ENCODE measurements around the gene DSTYK. TPM values are rescaled to one million over a fixed set of nuclear protein-coding genes. Genes with fewer than 3 reads are reported as not detected.

The DSTYK gene
- total RNA-seq, 2 donors from 2014 or later, result 9.8 to 11.0 TPM

DNA sequence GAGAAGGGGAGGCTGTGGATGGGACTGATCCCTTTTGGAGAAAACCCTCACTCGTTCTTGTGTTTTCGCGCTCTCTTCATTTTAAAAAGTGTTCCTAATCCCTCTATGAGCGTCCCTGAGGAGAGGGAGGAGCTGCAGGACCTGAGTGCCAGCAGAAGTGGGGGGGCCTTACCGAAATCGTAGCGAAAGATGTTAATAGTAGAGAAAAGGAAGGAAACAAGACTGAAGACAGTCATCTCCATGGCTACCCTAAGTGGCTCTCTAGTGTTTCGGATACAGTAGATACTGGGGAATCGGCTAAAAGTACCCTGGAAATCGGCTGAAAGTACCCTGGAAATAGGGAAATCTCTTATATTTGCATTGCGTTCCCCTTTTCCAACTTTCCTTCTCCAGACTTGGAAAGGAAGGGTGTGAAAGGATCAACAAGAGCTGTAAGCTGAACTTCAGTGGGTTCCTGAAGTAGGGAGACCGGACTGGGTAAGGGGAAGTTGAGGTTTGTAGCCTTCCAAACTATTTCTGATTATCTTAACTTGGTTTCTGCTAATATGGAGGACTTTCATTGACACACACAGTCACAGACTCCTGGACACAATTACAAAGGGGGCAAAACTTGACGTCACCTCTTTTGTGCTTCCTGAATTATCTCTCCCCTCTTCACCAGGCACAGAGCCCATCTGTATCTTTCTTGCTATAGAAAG, 486 bp upstream of the DSTYK start:
- no peaks in the 10 kb centered on the region for H3K36me3 ChIP-seq (ENCODE audit: control insufficient read depth, insufficient read depth, low read length)
- Mint-ChIP-seq H3K4me3 (peak overlapping the region; percentile 92), H3K27me3 (ENCODE audit: insufficient read depth) (no peaks in the 10 kb centered on the region), H3K27ac (peak overlapping the region; percentile 91), H3K36me3 (ENCODE audit: low read depth) (no peaks in the 10 kb centered on the region), H3K4me1 (peaks cover 11% of the 10 kb centered on the region), H3K9me3 (no peaks in the 10 kb centered on the region)
- DNase-seq, result no peak
- H3K27ac ChIP-seq (ENCODE audit: low read depth, low read length), result no peak overlapping the region
- H3K9ac ChIP-seq (ENCODE audit: extremely low read depth, low read length, poor library complexity, severe bottlenecking), result no peak overlapping the region
- H3K4me1 ChIP-seq (ENCODE audit: control insufficient read depth, insufficient read depth, low read length), result no peaks in the 10 kb centered on the region
- H3K4me3 ChIP-seq (ENCODE audit: low read length), result peak overlapping the region; percentile 88
- H3K27me3 ChIP-seq (ENCODE audit: control insufficient read depth, insufficient read depth, low read length, poor library complexity, severe bottlenecking), result no peaks in the 10 kb centered on the region
- whole genome bisulfite sequencing, 2 experiments (ENCODE audit: insufficient coverage in 1 of 2, insufficient read length in 1 of 2), result 63 to 68% methylated on average over 11 to 13 of the region's 13 CpGs
- TF ChIP-seq, protein P1, sequence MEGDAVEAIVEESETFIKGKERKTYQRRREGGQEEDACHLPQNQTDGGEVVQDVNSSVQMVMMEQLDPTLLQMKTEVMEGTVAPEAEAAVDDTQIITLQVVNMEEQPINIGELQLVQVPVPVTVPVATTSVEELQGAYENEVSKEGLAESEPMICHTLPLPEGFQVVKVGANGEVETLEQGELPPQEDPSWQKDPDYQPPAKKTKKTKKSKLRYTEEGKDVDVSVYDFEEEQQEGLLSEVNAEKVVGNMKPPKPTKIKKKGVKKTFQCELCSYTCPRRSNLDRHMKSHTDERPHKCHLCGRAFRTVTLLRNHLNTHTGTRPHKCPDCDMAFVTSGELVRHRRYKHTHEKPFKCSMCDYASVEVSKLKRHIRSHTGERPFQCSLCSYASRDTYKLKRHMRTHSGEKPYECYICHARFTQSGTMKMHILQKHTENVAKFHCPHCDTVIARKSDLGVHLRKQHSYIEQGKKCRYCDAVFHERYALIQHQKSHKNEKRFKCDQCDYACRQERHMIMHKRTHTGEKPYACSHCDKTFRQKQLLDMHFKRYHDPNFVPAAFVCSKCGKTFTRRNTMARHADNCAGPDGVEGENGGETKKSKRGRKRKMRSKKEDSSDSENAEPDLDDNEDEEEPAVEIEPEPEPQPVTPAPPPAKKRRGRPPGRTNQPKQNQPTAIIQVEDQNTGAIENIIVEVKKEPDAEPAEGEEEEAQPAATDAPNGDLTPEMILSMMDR (conservative IDR thresholded peaks at IDR 0.05), result no peak
- H3K9me3 ChIP-seq (ENCODE audit: control insufficient read depth, low read length), result no peaks in the 10 kb centered on the region

DNA sequence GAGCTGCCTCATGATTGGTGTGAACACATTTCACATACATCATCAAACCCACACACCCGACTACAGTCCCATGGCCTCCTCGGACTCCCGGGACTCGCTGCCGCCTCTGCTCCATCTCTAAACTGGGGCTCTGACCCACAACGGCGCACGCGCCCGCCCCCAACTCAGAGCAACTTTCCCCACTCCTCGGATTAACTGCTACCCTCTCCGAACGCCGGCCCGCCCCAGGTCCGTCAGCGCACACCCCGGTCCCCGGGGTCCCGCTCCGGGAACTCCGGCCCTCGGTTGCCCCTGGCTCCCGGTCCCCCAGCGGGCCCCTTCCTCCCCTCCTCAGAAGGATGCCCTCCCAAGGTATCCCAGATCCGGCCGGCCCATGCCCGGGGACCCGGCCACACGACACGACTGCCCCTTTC, 740 bp downstream of the DSTYK start:
- Histone ChIP-seq H3K4me1 (ENCODE audit: control insufficient read depth, insufficient read depth, low read length) (no peaks in the 10 kb centered on the region), H3K27ac (ENCODE audit: low read depth, low read length) (peak overlapping the region; percentile 82), H3K27me3 (ENCODE audit: control insufficient read depth, insufficient read depth, low read length, poor library complexity, severe bottlenecking) (no peaks in the 10 kb centered on the region), H3K4me3 (ENCODE audit: low read length) (peak overlapping the region; percentile 88), H3K9ac (ENCODE audit: extremely low read depth, low read length, poor library complexity, severe bottlenecking) (peak overlapping the region; percentile 68), H3K36me3 (ENCODE audit: control insufficient read depth, insufficient read depth, low read length) (no peaks in the 10 kb centered on the region), H3K9me3 (ENCODE audit: control insufficient read depth, low read length) (no peaks in the 10 kb centered on the region)
- peak overlapping the region; percentile 89 for H3K27ac Mint-ChIP-seq
- peaks cover 11% of the 10 kb centered on the region for H3K4me1 Mint-ChIP-seq
- no peaks in the 10 kb centered on the region for H3K27me3 Mint-ChIP-seq (ENCODE audit: insufficient read depth)
- TF ChIP-seq, protein P1 (conservative IDR thresholded peaks at IDR 0.05), result no peak
- no peaks in the 10 kb centered on the region for H3K36me3 Mint-ChIP-seq (ENCODE audit: low read depth)
- no peak for DNase-seq
- peak overlapping the region; percentile 92 for H3K4me3 Mint-ChIP-seq
- no peaks in the 10 kb centered on the region for H3K9me3 Mint-ChIP-seq
- 0% methylated on average over 12 to 31 of the region's 31 CpGs for WGBS, 2 experiments (ENCODE audit: insufficient coverage in 1 of 2, insufficient read length in 1 of 2)

DNA sequence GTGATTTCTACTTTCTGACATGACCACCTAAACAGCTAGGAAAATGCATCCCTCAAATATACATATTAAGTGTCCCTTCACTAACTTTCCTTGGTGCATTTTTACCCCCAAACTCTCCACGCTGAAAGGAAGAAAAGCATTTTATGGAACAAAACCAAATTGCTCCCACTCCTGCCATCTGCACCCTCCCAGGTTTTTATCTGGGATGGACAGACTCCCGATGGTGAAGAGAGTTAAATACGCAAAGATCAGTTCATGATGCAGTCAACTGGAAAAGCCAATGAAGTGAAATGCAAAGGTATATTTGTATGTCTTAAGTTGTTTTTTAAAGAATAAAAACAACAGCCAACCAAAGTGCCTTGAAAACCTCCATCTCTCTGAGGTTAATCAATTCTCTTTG, 2.7 kb downstream of the DSTYK start:
- Mint-ChIP-seq H3K27me3 (ENCODE audit: insufficient read depth) (no peaks in the 10 kb centered on the region), H3K4me3 (no peak overlapping the region), H3K9me3 (no peaks in the 10 kb centered on the region), H3K27ac (no peak overlapping the region), H3K36me3 (ENCODE audit: low read depth) (no peaks in the 10 kb centered on the region), H3K4me1 (peaks cover 11% of the 10 kb centered on the region)
- H3K27me3 ChIP-seq (ENCODE audit: control insufficient read depth, insufficient read depth, low read length, poor library complexity, severe bottlenecking), result no peaks in the 10 kb centered on the region
- H3K27ac ChIP-seq (ENCODE audit: low read depth, low read length), result no peak overlapping the region
- no peak for DNase-seq
- TF ChIP-seq, protein P1 (conservative IDR thresholded peaks at IDR 0.05), result no peak
- H3K36me3 ChIP-seq (ENCODE audit: control insufficient read depth, insufficient read depth, low read length), result no peaks in the 10 kb centered on the region
- H3K9me3 ChIP-seq (ENCODE audit: control insufficient read depth, low read length), result no peaks in the 10 kb centered on the region
- 93 to 100% methylated on average over 2 to 3 of the region's 3 CpGs for WGBS, 2 experiments (ENCODE audit: insufficient coverage in 1 of 2, insufficient read length in 1 of 2)
- H3K9ac ChIP-seq (ENCODE audit: extremely low read depth, low read length, poor library complexity, severe bottlenecking), result no peak overlapping the region
- H3K4me3 ChIP-seq (ENCODE audit: low read length), result no peak overlapping the region
- H3K4me1 ChIP-seq (ENCODE audit: control insufficient read depth, insufficient read depth, low read length), result no peaks in the 10 kb centered on the region

Data from endodermal cell (in vitro differentiated cells).